Measurements from ENCODE around the gene LIFR.

LIFR gene

DNA sequence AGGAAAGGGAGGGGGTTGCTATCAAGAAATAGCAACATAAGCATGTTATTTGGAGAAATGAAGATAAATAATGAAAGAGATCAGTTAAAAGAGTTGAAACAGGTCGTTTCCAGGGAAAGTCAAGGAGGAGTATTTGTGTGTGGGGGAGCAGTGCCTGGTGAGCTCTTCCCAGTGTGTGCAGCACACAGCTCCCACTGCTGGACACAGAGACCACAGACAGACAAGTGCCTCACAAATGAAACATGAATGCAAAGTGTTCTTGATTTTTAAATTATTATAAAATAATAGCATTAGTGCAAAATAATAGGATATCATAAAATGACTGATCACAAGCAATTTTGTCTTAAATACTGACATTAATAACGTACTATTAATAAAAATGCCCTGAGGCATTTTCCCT lies 40.8 kb downstream of the LIFR start:
- no peak for DNase-seq

DNA sequence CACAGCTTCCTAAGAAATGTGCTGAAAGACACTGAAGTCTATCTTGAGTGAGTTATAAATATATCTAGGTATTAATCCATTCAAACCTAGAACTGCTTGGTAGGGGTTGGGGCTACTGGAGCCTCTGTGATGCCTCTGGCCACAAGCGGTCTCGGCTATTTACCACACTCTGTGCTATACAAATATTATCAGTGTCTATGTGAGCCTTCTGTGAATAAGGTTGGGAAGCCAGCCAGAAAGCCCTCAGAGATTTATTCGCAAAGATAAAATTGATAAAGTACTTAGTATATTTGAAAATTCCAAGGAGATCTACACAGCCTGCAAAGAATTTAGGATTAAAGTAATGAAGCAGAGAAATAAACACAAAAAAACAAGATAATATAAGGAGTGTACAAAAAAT lies 41.4 kb downstream of the LIFR start:
- no peak for DNase-seq

DNA sequence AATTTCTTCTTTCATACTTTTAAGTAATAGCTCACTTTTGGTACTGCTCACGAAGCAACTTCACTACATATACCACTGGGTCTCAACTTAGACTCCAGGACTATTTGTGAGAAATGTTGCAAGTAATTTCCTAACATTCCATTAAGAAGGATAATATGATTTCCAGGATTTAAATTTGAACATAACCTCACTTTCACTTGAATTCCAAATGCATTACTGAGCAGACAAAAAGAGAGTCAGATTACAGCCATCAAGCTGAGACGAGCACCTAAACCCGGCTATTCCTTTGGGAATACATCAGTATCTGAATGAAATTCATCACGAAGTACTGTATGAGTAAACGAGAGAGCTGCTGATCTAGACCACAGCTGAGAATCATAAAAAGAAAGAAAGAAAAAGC lies 47.3 kb downstream of the LIFR start:
- DNase-seq, result no peak

DNA sequence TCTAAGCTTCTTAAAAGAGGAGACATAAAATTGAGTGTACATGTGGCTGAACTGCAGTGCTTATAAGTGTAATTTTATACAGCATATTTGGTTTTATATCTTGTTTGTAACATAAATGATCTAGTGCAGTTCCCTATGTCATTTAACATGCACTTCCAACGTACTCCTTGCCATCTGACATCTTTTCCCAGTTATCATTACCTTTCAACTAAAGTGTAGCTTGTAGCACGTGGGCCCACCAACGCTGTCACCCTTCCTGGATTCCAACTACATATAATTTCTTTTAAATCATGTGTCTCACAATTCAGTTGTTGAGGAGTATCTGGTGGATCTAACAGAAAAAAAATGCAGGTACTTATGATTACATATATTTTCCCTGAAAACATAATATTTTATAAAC lies 50.1 kb downstream of the LIFR start:
- DNase-seq, result no peak

DNA sequence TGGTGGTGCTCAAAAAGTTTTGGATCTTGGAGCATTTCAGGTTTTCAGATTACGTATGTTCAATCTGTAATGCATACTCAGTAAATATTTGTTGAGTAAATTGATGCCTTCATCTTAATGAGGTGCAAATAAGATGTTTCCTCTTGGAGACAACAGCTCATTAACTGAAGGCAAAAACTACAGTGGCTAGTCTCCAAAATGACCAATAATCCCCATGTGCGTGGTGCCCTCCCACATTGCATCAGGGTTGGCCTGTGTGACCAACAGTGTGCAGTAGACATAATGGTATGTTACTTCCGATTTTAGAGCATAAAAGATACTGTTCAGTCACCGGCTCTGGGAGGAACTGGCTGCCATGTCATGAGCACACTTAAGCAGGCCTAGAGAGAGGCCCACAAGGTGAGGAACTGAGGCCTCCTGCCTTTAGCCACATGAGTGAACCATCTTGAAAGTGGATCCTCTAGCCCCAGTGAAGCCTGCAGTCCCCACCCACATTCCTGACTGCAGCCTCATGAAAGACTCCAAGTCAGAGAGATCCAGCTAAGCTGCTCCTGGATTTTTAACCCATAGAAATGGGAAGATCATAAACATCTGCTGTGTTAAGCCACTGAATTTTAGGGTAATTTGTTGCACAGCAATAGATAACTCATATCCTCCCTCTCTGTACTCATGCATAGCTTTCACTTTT lies 55.7 kb downstream of the LIFR start:
- no peak for DNase-seq

DNA sequence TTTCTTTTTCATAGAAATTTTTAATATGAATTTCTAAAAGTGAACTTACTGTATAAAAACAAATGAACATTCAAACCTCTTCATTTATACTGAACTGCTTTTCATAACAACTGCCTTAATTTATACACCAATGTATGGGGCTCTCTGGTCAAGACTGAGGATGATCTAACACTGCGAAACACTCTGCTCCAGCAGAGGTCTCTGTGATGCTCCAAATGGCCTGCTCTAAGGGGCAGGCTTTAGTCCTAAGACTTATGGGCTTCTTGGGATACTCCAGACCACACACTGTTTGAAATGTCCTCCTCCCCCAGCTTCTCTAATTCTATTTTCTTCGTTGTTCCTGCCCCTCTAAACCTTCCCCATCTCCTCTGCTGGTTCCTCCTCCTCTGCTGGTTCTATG lies 58.5 kb downstream of the LIFR start:
- no peak for DNase-seq

DNA sequence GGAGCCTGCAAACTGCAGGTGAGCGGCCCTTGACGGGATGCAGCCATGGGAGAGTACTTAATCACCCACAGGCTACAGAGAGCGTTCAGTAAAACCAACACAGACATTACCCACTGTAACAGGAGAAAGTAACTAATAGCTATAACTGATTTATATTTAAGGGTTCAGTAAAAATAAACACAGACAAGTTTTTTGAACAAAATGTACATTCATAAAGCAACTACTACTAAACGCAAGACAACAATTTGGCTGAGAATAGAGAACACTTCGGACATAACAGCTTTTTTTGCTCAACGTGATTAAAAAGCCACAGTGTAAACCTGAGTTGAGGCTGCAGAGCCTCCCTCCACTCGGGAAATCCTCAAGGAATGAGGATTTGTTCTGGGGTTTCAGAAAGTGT lies 61.7 kb downstream of the LIFR start:
- no peak for DNase-seq

DNA sequence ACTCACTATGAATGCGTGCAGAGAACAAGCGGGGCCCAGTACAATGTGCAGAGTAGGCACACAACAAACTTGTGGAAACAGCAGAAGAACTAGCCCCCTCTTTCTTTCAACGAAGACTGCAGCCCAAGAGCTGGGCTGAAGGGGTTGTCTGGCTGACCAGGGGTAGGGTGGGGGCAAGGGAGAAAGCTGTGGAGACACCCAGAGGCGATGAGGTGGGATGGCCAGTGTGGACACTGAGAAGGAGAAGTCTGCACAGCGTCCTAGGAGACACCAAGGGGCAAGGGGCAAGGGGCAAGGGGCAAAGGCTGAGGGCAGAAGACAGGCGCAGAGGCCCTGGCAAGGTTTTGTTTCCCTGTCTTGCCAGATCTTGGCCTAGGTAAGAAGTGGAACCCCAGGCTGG lies 62.3 kb downstream of the LIFR start:
- no peak for DNase-seq

DNA sequence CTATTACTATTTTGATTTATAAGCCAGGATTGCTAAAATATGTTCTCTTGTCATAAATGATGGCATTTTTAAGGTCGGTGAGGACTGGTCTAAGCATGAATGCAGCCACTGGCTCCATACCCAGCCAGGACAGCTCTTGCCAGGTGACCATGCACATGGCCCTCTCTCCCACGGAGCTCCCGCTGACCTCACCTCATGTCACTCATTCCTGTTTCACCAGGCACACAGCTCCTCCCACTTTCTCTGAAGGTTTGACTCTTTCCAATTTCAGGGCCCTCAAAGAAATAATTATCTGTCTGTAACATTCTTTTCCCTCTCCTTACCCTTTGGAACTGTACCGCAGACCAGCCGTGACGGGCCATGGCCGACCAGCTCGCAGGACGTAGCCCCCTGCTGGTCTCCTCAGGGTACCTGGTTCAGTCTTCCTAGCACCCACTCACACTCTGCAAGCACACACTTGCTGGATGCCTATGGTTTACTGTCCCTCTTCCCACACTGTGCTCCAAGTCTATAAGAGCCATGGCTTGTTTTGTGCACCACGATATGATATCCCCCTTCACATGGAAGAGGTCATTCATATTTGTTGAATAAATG lies 72.5 kb downstream of the LIFR start:
- DNase-seq, result no peak

DNA sequence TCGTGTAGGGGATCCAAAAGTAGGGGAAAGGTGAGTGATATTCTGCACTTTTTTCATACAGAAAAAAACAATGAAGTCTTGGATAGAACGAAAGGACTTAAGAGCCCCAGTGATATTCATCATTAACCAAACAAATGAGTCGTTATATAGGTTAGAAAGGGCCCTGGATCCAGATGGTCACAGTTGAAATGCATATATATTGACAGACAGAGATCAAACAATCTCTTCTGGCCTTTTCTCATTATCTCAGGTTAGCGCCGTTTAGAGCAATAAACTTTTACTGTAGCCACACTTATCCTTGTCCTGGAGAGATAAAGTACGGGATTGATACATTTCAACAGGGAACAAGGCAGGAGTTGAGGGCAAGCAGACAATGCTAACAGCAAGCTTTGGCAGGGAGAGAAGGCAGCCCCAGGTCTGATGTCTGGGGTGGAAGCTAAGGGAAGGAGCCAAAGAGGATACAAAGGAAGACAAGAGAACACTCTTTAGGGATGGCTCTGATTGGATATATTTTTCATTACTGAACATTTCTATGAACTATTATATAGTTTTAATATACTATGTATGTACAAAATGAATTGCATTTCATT lies 77.0 kb downstream of the LIFR start:
- DNase-seq, result no peak

DNA sequence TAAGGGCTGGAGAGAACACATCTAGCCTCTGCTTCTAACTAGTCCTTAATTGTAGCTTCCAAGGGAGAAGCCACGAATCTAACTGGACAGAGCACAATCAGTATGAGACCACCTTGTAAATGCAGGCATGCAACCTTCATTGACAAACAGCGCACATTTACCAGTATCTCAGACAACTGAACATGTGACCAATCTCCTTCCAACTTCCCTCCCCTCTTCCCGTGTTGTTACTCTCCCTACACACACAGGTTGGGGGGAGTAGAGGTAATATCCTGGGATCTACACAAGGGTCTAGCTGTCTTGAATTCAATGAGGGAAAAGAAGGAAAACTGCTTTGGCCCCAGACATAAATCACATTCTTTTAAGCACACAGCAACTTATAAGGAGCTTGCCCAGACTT lies 77.6 kb downstream of the LIFR start:
- no peak for DNase-seq

DNA sequence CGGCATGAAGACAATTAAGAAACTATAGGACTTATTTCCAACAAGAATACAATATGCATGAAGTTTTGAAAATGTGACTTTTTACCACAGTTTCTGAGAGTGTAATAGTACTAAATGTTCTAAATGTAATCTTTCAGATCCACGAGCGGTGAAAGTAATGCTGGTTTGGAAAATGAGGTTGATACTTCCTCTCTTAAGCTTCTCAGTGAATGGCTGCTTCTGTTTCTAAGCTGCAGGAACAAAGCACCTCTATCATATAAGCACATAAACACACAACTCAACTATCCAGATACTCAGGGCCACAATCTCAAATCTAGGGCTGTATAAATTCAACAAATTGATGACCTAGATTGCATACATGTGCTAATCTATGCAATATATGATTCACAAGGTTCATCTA lies 78.3 kb downstream of the LIFR start:
- DNase-seq, result no peak

DNA sequence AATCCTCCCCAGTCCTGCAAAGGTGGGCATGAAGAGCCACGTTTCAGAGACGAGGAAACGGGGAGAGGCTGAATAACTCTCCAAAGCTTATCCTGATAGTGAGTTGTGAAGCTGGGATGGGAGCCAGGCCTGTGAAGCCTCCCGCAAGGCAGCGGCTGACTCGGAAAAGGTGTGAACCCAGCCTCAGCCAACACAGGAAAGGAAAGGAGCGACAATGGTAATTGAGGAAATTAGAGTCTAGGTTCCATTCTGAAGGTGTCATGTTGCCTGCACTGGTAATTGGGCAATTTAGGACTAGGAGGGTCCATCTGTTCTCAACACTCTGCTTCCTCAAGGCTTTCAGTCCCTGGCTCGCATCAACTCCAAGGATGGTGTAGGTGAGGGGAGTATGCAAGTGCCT lies 83.4 kb downstream of the LIFR start:
- no peak for DNase-seq

DNA sequence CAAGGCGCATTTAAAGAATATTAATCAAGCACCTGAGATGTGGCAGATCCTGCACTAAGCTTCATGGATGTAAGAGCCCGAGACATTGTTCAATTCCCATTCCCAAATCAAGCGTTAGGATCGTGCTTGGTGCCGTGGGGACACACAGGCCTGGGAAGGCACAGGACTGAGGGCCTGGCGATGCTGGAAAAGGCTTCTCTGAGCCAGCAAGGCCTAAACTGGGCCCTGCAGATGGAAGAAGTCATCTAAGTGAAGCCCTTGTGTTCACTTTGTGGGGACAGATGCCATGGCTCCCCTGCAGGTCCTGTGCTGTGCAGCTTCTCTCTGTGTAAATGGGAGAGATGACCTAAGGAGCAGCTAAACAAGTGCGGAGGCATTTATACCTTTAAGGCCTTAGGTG lies 83.9 kb downstream of the LIFR start:
- DNase-seq, result no peak

DNA sequence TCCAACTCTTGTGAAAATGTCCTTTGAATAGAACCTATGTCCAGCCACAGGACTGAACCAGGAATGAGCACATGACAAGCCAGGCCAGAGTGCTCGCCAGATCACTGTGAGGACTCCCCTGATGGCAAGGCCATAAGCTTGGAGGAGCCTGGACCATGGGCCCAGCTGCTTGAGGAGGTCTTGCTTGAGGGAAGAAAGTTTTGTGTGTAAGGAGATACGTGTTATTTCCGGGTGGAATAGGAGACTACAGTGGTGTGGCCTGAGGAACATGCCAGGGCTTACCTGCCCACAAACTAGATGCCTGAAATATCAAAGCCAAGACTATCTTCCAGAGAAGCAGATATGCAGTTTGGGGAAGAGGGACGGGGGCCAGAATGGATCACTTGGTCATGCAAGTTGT lies 84.7 kb downstream of the LIFR start:
- DNase-seq, result no peak

DNA sequence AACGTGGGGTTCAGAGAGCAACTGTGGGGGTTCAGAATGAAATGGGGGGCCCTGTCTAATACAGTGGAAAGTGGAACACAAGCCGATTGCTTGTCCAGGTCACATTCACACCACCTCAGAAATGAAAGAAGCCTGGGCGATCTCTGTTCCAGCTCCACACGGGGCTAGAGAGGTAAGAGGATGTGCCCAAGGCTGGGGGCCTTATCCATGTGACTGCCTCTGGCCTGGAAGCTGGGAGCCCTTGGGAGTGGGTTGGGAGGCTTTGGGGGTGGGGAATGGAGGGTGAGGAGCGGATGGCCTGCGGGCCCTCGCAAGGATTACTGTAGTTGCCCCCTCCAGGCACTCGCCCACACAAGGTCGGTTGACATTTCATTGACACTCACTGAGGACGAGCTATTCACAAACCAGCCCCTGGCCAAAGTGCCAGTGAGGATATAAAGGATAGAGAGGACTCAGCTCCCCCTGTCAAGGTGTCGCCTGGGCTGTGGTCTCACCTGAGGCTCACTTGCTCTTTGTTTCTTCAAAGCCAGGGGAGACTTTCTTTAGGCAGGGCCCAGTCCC lies 86.7 kb downstream of the LIFR start:
- no peak for DNase-seq

DNA sequence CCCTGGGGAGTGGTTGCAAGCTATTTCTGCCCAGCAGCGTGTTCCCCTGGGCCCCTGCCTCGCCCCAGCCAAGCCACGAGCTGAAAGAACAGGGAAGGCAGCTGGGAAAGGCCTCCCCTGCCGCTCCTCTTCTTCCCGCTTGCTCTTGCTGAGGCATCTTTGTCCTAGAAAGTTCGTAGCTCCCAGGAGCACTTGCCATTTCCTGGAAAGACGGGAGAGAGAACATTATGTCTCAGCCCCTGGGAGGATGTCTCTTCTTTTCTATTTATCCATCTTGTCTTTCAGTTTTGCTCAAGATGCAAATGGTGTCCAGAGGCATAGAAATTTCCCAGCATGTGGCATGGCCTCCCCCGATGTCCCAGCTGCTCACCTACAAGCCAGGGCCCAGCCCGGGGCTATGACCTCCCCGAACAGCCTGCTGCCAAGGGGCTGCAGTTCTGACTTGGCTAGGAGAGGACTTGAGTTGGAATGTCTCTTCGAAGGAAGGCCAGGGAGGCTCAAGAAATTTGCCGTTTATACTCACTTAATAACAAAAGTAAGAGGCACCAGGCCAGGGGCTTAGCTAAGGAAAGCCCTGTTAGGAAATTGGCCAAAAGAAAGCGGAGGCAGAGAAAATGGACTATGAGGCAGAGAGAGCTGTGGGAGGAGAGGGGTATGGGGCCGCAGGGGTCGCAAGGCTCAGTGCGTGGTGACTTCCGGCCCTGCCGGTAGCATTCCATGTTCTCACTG lies 87.3 kb downstream of the LIFR start:
- DNase-seq, result no peak

DNA sequence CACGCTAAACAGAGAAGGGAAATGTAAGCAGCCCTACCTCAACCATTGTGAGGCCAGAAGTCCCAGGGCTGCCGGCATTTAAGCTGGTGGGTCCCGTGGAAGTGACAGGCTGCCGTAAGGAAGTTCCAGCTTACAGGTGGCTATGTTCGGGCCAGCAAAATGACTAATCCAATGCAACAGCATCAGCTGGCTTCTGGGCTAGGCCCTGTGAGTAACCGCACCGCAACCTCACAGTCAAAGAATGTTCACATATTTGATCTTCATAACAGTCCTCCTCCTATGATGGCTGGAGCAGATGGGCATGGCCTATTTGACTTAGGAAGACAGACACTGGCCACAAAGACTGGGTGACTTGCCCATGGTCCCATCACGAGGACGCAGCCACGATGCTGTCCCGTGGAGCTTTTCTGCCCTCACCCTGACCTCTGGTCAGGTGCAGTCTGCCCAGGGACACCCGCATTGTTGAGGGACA lies 88.2 kb downstream of the LIFR start:
- DNase-seq, result no peak

DNA sequence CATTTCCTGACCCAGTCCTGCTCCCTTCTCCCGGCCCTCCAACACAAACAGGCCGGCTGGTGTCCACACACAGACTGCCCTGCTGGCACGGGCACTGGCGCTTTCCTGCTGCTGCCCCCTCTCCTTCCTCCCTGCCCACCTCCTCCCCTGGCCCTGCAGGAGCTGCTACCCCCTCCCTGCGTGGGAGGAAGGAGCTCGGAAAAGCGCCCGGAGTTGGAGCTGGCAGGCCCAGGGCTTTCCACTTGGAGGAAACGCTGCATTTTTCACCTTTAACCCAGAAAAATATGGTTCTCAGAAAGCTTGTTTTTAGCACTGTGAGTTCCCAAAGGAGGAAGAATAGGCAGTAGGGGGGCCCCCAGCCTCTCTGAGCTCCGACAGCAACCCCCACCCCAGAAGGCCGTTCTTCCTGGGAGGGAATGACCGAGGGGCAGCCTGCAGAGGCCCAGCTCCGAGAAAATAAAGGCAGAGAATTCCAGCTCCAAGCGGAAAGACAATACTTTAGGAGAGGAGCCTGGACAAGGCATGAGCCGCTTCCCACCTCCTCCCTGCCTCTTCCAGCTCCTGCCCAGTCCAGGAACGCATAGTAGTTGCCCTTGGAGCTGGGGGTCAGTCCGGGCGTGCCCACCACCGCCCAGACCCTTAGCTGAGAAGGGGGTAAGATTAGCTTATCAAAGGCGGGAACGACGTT lies 88.9 kb downstream of the LIFR start:
- no peak for DNase-seq

DNA sequence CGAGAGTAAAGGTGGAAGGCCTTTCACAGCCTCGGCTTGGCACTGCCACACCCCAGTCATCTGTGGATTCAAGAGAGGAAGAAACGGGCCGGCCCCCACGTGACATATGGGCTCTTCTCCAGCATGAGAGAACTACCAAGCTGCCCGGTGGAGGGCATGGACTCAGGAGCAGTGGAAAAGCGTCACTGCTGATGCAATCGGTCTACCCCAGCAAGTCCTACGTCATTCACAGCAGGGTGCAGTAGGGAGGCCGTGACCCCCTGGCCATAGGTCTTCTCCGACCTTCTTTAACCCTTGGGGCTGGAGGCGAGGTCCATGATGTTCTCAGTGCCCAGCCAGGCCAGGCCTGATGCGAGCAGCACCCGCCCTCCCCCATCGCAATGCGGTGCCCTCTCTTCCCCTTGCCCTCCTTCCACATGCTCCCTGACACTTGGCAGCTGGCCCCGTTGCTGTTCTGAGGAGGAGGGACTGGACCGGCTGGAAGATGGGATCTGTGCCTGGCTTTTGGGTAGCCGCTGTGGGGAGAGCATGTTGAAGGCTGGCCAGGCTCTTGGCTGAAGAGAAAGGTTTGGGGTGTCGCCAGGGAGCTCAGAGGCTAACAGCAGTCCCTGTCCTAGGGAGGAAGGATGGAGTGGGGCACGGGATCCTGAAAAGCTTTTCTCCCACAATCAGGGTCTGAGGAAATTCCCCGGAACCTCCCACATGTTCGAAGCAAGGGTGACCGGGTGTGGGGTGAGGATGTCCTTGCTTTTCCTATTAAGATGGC lies 89.8 kb downstream of the LIFR start:
- DNase-seq, result no peak

DNA sequence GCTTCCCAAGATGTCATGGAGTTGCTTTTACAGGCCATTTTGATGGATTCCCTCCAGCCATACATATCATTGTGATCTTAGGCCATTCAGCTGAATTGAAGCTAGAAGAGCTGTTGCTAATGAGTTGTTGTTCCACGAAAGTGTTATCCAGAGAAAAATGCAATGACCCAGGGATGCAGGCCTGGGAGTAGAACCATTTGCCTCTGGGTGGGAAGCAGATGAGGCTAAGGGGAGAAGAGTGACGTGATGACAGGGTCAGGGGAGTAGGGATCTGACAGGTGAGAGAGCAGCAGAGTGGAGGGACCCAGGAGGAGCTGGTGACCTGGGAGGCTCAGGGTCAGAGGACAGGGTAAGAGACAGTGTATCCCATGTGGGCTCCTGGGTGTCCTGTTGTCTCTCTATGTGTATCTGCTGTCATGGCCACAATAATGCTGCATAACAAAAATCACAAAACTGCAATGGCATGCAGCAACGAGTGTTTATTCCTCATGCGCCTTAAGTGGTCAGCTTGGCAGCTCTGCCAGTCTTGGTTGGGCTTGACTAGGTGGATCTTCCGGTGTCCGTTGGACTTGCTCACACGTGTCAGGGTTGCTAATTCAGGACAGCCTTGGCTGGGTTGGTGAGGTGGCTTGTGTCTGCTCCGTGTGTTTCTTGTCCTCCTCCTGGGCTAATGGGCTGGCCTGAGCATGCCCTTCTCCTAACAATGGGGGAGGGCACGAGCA lies 90.6 kb downstream of the LIFR start:
- DNase-seq, result no peak

DNA sequence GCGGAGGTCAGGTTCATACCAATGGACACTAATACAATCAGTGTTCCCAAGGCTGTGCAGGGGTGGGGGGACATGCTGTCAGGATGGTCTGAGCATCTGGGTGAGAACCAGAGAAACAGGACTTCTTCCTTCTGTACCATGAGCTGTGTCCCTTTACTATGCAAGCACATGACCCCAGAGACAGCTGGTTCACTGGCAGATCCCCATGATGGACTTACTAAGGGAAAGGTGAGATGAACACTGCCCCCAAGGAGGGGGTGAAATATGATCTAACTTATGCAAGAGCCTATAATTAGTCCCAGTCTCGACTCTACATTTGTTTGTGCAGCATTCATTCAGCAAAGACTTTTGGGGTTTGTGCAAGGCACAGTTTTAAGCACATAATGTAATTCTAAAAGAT lies 91.4 kb downstream of the LIFR start:
- DNase-seq, result no peak
